GM19240 (cell line): ENCODE results near the gene CYP2U1.
"Not testable (repeated sequence)": the region's sequence is repeated elsewhere in the genome, so short reads cannot be mapped to it uniquely, and the experiment has no call there.

Experiments
- DNase-seq: peaks from one replicate; pipeline ENCODE4 v3.0.0; 2011; ENCODE audit warnings: low spot score; ENCODE audit not compliant: insufficient read length

CYP2U1 gene

GRCh38 chr4:107930821-107931774 lies at the start of gene CYP2U1:
TSS of gene CYP2U1 (plus strand) at chr4:107931549. CDS start at chr4:107931644, 95 bp downstream.
- DNase-seq = peak; percentile 65

- DNase-seq = no peak
These were observed 45.5 kb upstream of the CYP2U1 start for GRCh38 chr4:107885865-107886264.

- no peak for DNase-seq
These were observed 43.1 kb upstream of the CYP2U1 start for GRCh38 chr4:107888237-107888636.

- no peak for DNase-seq
These were observed 40.6 kb upstream of the CYP2U1 start for GRCh38 chr4:107890779-107891178.

GRCh38 chr4:107891299-107891698 lies 40.0 kb upstream of the CYP2U1 start:
- DNase-seq = no peak

- no peak for DNase-seq
These were observed 37.9 kb upstream of the CYP2U1 start for GRCh38 chr4:107893171-107894137.

- DNase-seq = no peak
These were observed 37.2 kb upstream of the CYP2U1 start for GRCh38 chr4:107894138-107894603.

- no peak for DNase-seq
These were observed 35.1 kb upstream of the CYP2U1 start for GRCh38 chr4:107896158-107896645.

- no peak for DNase-seq
These were observed 34.7 kb upstream of the CYP2U1 start for GRCh38 chr4:107896646-107897045.

- DNase-seq = no peak
These were observed 33.5 kb upstream of the CYP2U1 start for GRCh38 chr4:107897823-107898222.

GRCh38 chr4:107900067-107900466 lies 31.3 kb upstream of the CYP2U1 start:
- no peak for DNase-seq

- no peak for DNase-seq
These were observed 30.8 kb upstream of the CYP2U1 start for GRCh38 chr4:107900508-107900907.

GRCh38 chr4:107901213-107901934 lies 30.0 kb upstream of the CYP2U1 start:
- no peak for DNase-seq

- DNase-seq = no peak
These were observed 28.6 kb upstream of the CYP2U1 start for GRCh38 chr4:107902715-107903114.

GRCh38 chr4:107905082-107905481 lies 26.3 kb upstream of the CYP2U1 start:
- not testable (repeated sequence) for DNase-seq

GRCh38 chr4:107906458-107907100 lies 24.8 kb upstream of the CYP2U1 start:
- DNase-seq = no peak

GRCh38 chr4:107908377-107908776 lies 23.0 kb upstream of the CYP2U1 start:
- no peak for DNase-seq

- no peak for DNase-seq
These were observed 18.0 kb upstream of the CYP2U1 start for GRCh38 chr4:107913283-107913899.

GRCh38 chr4:107915220-107915619 lies 16.1 kb upstream of the CYP2U1 start:
- DNase-seq = no peak

- no peak for DNase-seq
These were observed 14.7 kb upstream of the CYP2U1 start for GRCh38 chr4:107916623-107917022.
